NOMO-1 treated with DMSO at 0.1 percent for 48 hours (cell line): Measurements from ENCODE around the gene TMEM63B.
A peak's percentile ranks its signal among the peaks of the same experiment; 100 is the strongest.
"Not testable (repeated sequence)": the region's sequence is repeated elsewhere in the genome, so short reads cannot be mapped to it uniquely, and the experiment has no call there.

Source experiments
- DNase-seq: peaks from one replicate; lab custom pipeline; 2025; ENCODE audit not compliant: unreplicated experiment; lab: John Stamatoyannopoulos, UW

Gene TMEM63B

GRCh38 chr6:44127186-44128019, at the start of gene TMEM63B, which contains the start of gene MRPL14:
TMEM63B (plus strand) TSS chr6:44127554; CDS start chr6:44134585, 7,031 bp downstream.
MRPL14 (minus strand) TSS chr6:44127452; CDS start chr6:44116611, 10,841 bp downstream.
- peak; percentile 68 for DNase-seq

GRCh38 chr6:44078219-44078826, 49.0 kb upstream of the TMEM63B start:
- no peak for DNase-seq

GRCh38 chr6:44078827-44079671, 48.3 kb upstream of the TMEM63B start:
- DNase-seq, result no peak

GRCh38 chr6:44079672-44080071, 47.7 kb upstream of the TMEM63B start:
- no peak for DNase-seq

- DNase-seq, result no peak
These were observed 46.5 kb upstream of the TMEM63B start for GRCh38 chr6:44080561-44081521.

- DNase-seq, result no peak
These were observed 45.6 kb upstream of the TMEM63B start for GRCh38 chr6:44081753-44082152.

- no peak for DNase-seq
These were observed 44.5 kb upstream of the TMEM63B start for GRCh38 chr6:44082872-44083321.

- DNase-seq, result no peak
These were observed 42.9 kb upstream of the TMEM63B start for GRCh38 chr6:44084231-44085014.

GRCh38 chr6:44085219-44085618, 42.1 kb upstream of the TMEM63B start:
- DNase-seq, result no peak

- DNase-seq, result no peak
These were observed 40.3 kb upstream of the TMEM63B start for GRCh38 chr6:44086931-44087574.

GRCh38 chr6:44087623-44088022, 39.7 kb upstream of the TMEM63B start:
- no peak for DNase-seq

- DNase-seq, result no peak
These were observed 38.3 kb upstream of the TMEM63B start for GRCh38 chr6:44088827-44089590.

- no peak for DNase-seq
These were observed 36.9 kb upstream of the TMEM63B start for GRCh38 chr6:44090465-44090864.

- DNase-seq, result not testable (repeated sequence)
These were observed 36.0 kb upstream of the TMEM63B start for GRCh38 chr6:44091356-44091755.

- DNase-seq, result no peak
These were observed 35.1 kb upstream of the TMEM63B start for GRCh38 chr6:44091981-44092884.

GRCh38 chr6:44093066-44093465, 34.3 kb upstream of the TMEM63B start:
- no peak for DNase-seq

GRCh38 chr6:44093750-44094402, 33.5 kb upstream of the TMEM63B start:
- DNase-seq, result no peak
